MM.1S (cell line): ENCODE data around the gene PUM1.

Experiments used
- DNase-seq: peaks from one replicate; pipeline ENCODE4 v3.0.0-alpha.2; 2015
- H2AFZ ChIP-seq: fragments of 300-600 bp; sonication (generic); 2 replicates; pipeline ENCODE4 v1.6.0; 2016; ENCODE audit warnings: antibody characterized with exemption, low read length
- H3F3A ChIP-seq: fragments of 300-600 bp; sonication (generic); 2 replicates; pipeline ENCODE4 v1.6.1; 2016; ENCODE audit warnings: mild to moderate bottlenecking, antibody characterized with exemption, low read length, moderate library complexity, mixed read lengths; ENCODE audit not compliant: insufficient read depth
- H3K27ac ChIP-seq: fragments of 300-600 bp; sonication (generic); 2 replicates; pipeline ENCODE4 v1.5.1; 2016; ENCODE audit warnings: mild to moderate bottlenecking, low read length
- H3K27me3 ChIP-seq: fragments of 300-600 bp; sonication (generic); replicated peaks from 2 replicates; pipeline ENCODE4 v1.6.0; 2016; ENCODE audit warnings: low read length; ENCODE audit not compliant: insufficient read depth
- H3K36me3 ChIP-seq: fragments of 300-600 bp; sonication (generic); replicated peaks from 2 replicates; pipeline ENCODE4 v1.6.1; 2016; ENCODE audit warnings: mild to moderate bottlenecking, low read length, mixed read lengths; ENCODE audit not compliant: insufficient read depth
- H3K4me1 ChIP-seq: fragments of 300-600 bp; sonication (generic); 2 replicates; pipeline ENCODE4 v1.6.1; 2016; ENCODE audit warnings: low read length, mixed read lengths
- H3K4me2 ChIP-seq: fragments of 300-600 bp; sonication (generic); 2 replicates; pipeline ENCODE4 v1.6.0; 2016; ENCODE audit warnings: low read depth, low read length
- H3K4me3 ChIP-seq: fragments of 300-600 bp; sonication (generic); 2 replicates; pipeline ENCODE4 v1.5.1; 2016; ENCODE audit warnings: low read length, mixed read lengths
- H3K79me2 ChIP-seq: fragments of 300-600 bp; sonication (generic); 2 replicates; pipeline ENCODE4 v1.6.1; 2016; ENCODE audit warnings: mixed run types, low read length, mixed read lengths
- H3K9ac ChIP-seq: fragments of 300-600 bp; sonication (generic); 2 replicates; pipeline ENCODE4 v1.6.1; 2016; ENCODE audit warnings: low read length, mixed read lengths
- H3K9me2 ChIP-seq: fragments of 300-600 bp; sonication (generic); replicated peaks from 2 replicates; pipeline ENCODE4 v1.6.1; 2016; ENCODE audit warnings: mild to moderate bottlenecking, low read length, mixed read lengths; ENCODE audit not compliant: insufficient read depth
- H3K9me3 ChIP-seq: fragments of 300-600 bp; sonication (generic); replicated peaks from 2 replicates; pipeline ENCODE4 v1.6.1; 2016; ENCODE audit warnings: mild to moderate bottlenecking, low read length, mixed read lengths; ENCODE audit not compliant: insufficient read depth
- H4K20me1 ChIP-seq: fragments of 300-600 bp; sonication (generic); 2 replicates; pipeline ENCODE4 v1.6.1; 2016; ENCODE audit warnings: mild to moderate bottlenecking, low read length, moderate library complexity, mixed read lengths; ENCODE audit not compliant: insufficient read depth
- EZH2 ChIP-seq: fragments of 300-600 bp; sonication (generic); optimal IDR thresholded peaks from 2 replicates; pipeline ENCODE3; 2017; ENCODE audit warnings: low read depth, mild to moderate bottlenecking, antibody characterized with exemption, low read length, mixed read lengths
- EZH2phosphoT487 ChIP-seq: fragments of 300-600 bp; sonication (generic); IDR thresholded peaks from 2 replicates; pipeline ENCODE4 v1.6.1; 2018; ENCODE audit warnings: antibody characterized with exemption, low read length
- TF ChIP-seq, protein P1 (sequence below): fragments of 300-600 bp; sonication (generic); IDR thresholded peaks from 2 replicates; pipeline ENCODE4 v1.5.1; 2016; ENCODE audit warnings: antibody characterized with exemption, low read length, mixed read lengths

The PUM1 gene

DNA sequence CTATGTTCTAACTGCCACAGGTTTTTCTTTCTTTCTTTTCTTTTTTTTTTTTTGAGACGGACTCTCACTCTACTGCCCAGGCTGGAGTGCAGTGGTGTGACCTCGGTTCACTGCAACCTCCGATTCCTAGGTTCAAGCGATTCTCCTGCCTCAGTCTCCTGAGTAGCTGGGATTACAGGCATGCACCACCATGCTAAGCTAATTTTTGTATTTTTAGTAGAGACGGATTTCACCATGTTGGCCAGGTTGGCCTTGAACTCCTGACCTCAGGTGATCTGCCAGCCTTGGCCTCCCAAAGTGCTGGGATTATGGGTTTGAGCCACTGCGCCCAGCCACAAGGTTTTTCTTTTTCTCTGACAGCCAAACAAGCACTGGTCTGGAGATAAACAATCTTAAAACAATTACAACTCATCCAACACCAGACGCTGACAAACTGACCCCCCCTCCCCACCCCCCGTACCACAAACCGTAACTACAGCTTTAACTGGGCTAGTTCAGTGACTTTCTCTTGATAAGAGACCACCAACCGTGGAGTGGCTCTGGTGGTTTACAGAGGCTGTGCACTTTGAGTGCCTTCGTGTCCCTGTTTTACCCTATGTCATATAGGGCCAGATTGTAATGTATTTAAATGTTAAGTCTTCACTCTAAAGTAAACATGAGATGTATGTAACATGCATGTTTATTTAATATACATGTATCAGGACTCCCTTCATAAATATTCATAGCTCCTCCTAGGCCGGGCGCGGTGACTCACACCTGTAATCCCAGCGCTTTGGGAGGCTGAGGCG lies 19.5 kb upstream of the PUM1 start:
- no peak for TF ChIP-seq EZH2
- TF ChIP-seq EZH2phosphoT487: no peak
- TF ChIP-seq, protein P1, sequence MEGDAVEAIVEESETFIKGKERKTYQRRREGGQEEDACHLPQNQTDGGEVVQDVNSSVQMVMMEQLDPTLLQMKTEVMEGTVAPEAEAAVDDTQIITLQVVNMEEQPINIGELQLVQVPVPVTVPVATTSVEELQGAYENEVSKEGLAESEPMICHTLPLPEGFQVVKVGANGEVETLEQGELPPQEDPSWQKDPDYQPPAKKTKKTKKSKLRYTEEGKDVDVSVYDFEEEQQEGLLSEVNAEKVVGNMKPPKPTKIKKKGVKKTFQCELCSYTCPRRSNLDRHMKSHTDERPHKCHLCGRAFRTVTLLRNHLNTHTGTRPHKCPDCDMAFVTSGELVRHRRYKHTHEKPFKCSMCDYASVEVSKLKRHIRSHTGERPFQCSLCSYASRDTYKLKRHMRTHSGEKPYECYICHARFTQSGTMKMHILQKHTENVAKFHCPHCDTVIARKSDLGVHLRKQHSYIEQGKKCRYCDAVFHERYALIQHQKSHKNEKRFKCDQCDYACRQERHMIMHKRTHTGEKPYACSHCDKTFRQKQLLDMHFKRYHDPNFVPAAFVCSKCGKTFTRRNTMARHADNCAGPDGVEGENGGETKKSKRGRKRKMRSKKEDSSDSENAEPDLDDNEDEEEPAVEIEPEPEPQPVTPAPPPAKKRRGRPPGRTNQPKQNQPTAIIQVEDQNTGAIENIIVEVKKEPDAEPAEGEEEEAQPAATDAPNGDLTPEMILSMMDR: no peak
- Histone ChIP-seq H3K9ac (no peak overlapping the region), H3K9me3 (no peaks in the 10 kb centered on the region), H3F3A (no peaks in the 10 kb centered on the region), H3K27me3 (no peaks in the 10 kb centered on the region), H3K9me2 (no peaks in the 10 kb centered on the region), H3K4me1 (no peaks in the 10 kb centered on the region), H3K4me2 (no peak overlapping the region), H3K36me3 (no peaks in the 10 kb centered on the region), H3K27ac (no peak overlapping the region), H3K79me2 (no peaks in the 10 kb centered on the region), H2AFZ (no peak overlapping the region), H4K20me1 (no peaks in the 10 kb centered on the region), H3K4me3 (no peak overlapping the region)
- no peak for DNase-seq

DNA sequence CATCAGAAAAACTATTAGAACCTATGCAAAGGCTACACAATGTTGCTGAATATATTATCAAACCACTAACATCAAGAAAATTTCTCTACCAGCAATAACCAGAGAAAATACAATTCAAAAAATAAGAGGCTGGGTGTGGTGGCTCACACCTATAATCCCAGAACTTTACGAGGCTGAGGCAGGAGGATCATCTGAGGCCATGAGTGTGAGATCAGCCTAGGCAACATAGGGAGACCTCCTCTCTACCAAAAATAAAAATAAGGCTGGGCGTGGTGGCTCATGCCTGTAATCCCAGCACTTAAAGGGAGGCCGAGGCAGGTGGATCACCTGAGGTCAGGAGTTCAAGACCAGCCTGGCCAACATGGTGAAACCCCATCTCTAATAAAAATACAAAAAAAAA lies 16.9 kb upstream of the PUM1 start:
- Histone ChIP-seq H2AFZ (no peak overlapping the region), H3K9me3 (no peaks in the 10 kb centered on the region), H3K79me2 (no peaks in the 10 kb centered on the region), H3K9me2 (no peaks in the 10 kb centered on the region), H3K4me2 (no peak overlapping the region), H3K27me3 (no peaks in the 10 kb centered on the region), H3K9ac (no peak overlapping the region), H4K20me1 (no peaks in the 10 kb centered on the region), H3K27ac (no peak overlapping the region), H3K4me3 (no peak overlapping the region), H3F3A (no peaks in the 10 kb centered on the region), H3K36me3 (no peaks in the 10 kb centered on the region), H3K4me1 (no peaks in the 10 kb centered on the region)
- TF ChIP-seq EZH2phosphoT487: no peak
- no peak for TF ChIP-seq EZH2
- DNase-seq: no peak

DNA sequence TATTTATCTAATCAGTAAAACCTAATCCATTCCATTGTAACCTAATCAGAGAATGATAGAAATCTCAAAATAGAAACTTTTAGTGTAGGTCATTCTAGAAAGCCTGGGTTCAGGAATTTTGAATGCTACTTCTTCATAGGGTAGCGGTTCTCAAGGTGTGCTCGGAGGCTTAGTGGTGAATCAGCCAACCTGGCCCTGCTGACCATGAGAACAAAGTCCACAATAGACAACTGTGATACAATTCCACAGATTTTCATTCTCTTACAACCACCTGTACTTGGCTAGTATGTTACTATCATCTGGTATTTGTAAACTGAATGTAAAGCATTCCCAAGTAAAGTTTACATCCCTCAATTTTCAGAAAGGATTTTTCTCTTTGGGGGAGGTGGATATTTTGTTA lies 7.5 kb upstream of the PUM1 start:
- TF ChIP-seq, protein P1: no peak
- no peak for TF ChIP-seq EZH2phosphoT487
- no peak for TF ChIP-seq EZH2

DNA sequence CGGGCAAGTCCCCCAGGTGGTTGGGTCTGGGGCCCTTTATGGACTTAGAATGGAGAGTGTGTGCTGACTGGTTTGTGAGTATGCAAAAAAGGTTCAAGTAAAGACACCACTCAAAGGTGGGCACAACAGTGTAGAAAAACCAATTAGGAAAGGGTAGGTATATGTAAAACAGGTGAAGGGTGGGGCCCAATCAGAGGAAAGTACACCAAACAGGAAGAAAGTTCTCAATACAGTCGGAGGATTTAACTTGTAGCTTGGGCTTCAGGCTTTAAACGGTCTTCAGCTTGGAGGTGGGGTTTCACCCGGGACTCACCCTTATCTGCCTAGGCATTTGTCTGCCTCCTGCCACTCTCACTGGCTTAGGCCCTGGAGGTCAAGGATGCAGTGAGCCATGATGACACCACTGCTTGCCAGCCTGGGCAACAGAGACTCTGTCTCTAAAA lies 6.8 kb upstream of the PUM1 start:
- TF ChIP-seq EZH2 (no peak), EZH2phosphoT487 (no peak)
- TF ChIP-seq, protein P1: no peak
- H3K9me2 ChIP-seq: no peaks in the 10 kb centered on the region
- H3K4me3 ChIP-seq: no peak overlapping the region
- no peak for DNase-seq
- H4K20me1 ChIP-seq: no peaks in the 10 kb centered on the region
- no peak overlapping the region for H3K9ac ChIP-seq
- H3F3A ChIP-seq: no peaks in the 10 kb centered on the region
- H3K27ac ChIP-seq: no peak overlapping the region
- no peaks in the 10 kb centered on the region for H3K9me3 ChIP-seq
- no peaks in the 10 kb centered on the region for H3K36me3 ChIP-seq
- no peaks in the 10 kb centered on the region for H3K79me2 ChIP-seq
- no peak overlapping the region for H2AFZ ChIP-seq
- no peaks in the 10 kb centered on the region for H3K4me1 ChIP-seq
- no peak overlapping the region for H3K4me2 ChIP-seq
- H3K27me3 ChIP-seq: no peaks in the 10 kb centered on the region

More for the DNA sequence above, 7.5 kb upstream of the PUM1 start:
- H3K9ac ChIP-seq: no peak overlapping the region
- no peaks in the 10 kb centered on the region for H3K4me1 ChIP-seq
- no peak overlapping the region for H2AFZ ChIP-seq
- no peaks in the 10 kb centered on the region for H4K20me1 ChIP-seq
- no peak overlapping the region for H3K4me2 ChIP-seq
- no peaks in the 10 kb centered on the region for H3F3A ChIP-seq
- no peaks in the 10 kb centered on the region for H3K79me2 ChIP-seq
- DNase-seq: no peak
- no peaks in the 10 kb centered on the region for H3K9me2 ChIP-seq
- H3K27ac ChIP-seq: no peak overlapping the region
- no peaks in the 10 kb centered on the region for H3K9me3 ChIP-seq
- no peak overlapping the region for H3K4me3 ChIP-seq
- H3K36me3 ChIP-seq: no peaks in the 10 kb centered on the region
- no peaks in the 10 kb centered on the region for H3K27me3 ChIP-seq
